Neural cell (in vitro differentiated cells): ENCODE measurements around the gene SMG9. TPM values are rescaled to one million over a fixed set of nuclear protein-coding genes. Genes with fewer than 3 reads are reported as not detected.
A peak's percentile ranks its signal among the peaks of the same experiment; 100 is the strongest.

Source experiments
- H2AFZ ChIP-seq: fragments of 200-600, 300-800 bp; sonication (generic), shearing (Covaris generic); 2 replicates; pipeline ENCODE4 v1.6.0; 2014; ENCODE audit warnings: low read depth, mild to moderate bottlenecking, antibody characterized with exemption, low read length, moderate library complexity
- H3F3A ChIP-seq: fragments of 200-600 bp; shearing (Covaris generic); 2 replicates; pipeline ENCODE4 v1.6.1; 2016; ENCODE audit warnings: mild to moderate bottlenecking, moderate library complexity, mixed read lengths, antibody characterized with exemption, low read length; ENCODE audit not compliant: insufficient read depth, poor library complexity, severe bottlenecking
- H3K27ac ChIP-seq: fragments of 200-600, 300-800 bp; sonication (generic), shearing (Covaris generic); 2 replicates; pipeline ENCODE4 v1.5.1; 2014; ENCODE audit warnings: mild to moderate bottlenecking, low read length, moderate library complexity
- H3K27me3 ChIP-seq: fragments of 300-800, 200-600 bp; sonication (generic), shearing (Covaris generic); 2 replicates; pipeline ENCODE4 v1.6.0; 2014; ENCODE audit warnings: mild to moderate bottlenecking, low read depth, low read length, moderate library complexity; ENCODE audit not compliant: insufficient read depth
- H3K36me3 ChIP-seq: fragments of 300-800, 200-600 bp; sonication (generic), shearing (Covaris generic); 2 replicates; pipeline ENCODE4 v1.5.1; 2014; ENCODE audit warnings: mild to moderate bottlenecking, antibody characterized with exemption, low read length, moderate library complexity; ENCODE audit not compliant: insufficient read depth
- H3K4me2 ChIP-seq: fragments of 300-800, 200-600 bp; sonication (generic), shearing (Covaris generic); 2 replicates; pipeline ENCODE4 v1.6.0; 2014; ENCODE audit warnings: mild to moderate bottlenecking, low read length
- H3K4me3 ChIP-seq: fragments of 300-800, 200-600 bp; sonication (generic), shearing (Covaris generic); 2 replicates; pipeline ENCODE4 v1.5.1; 2014; ENCODE audit warnings: mild to moderate bottlenecking, low read length, moderate library complexity
- H3K79me2 ChIP-seq: fragments of 200-600 bp; shearing (Covaris generic); replicated peaks from 2 replicates; pipeline ENCODE4 v1.6.0; 2014; ENCODE audit warnings: mild to moderate bottlenecking, low read length, moderate library complexity; ENCODE audit not compliant: insufficient read depth
- H3K9ac ChIP-seq: fragments of 300-800, 200-600 bp; sonication (generic), shearing (Covaris generic); 2 replicates; pipeline ENCODE4 v1.6.1; 2016; ENCODE audit warnings: mild to moderate bottlenecking, low read length, mixed read lengths
- H3K9me2 ChIP-seq: fragments of 200-600 bp; shearing (Covaris generic); 2 replicates; pipeline ENCODE4 v1.6.1; 2016; ENCODE audit warnings: mild to moderate bottlenecking, low read length, mixed read lengths; ENCODE audit not compliant: insufficient read depth
- H3K9me3 ChIP-seq: fragments of 200-600, 300-800 bp; sonication (generic), shearing (Covaris generic); 2 replicates; pipeline ENCODE4 v1.6.1; 2016; ENCODE audit warnings: mild to moderate bottlenecking, mixed run types, low read length, moderate library complexity, mixed read lengths
- H4K20me1 ChIP-seq: fragments of 200-600 bp; shearing (Covaris generic); 2 replicates; pipeline ENCODE4 v1.6.1; 2016; ENCODE audit warnings: mild to moderate bottlenecking, mixed run types; ENCODE audit not compliant: insufficient read depth
- CTCF ChIP-seq: fragments of 450-650 bp; IDR thresholded peaks from 2 replicates; pipeline ENCODE4 v1.5.1; 2014; ENCODE audit warnings: antibody characterized with exemption, mild to moderate bottlenecking, moderate library complexity; ENCODE audit not compliant: poor library complexity, severe bottlenecking
- EP300 ChIP-seq: fragments of 450-650 bp; conservative IDR thresholded peaks from 2 replicates; pipeline ENCODE4 v1.6.1; 2014; ENCODE audit warnings: antibody characterized with exemption, mild to moderate bottlenecking, moderate library complexity; ENCODE audit not compliant: poor library complexity, severe bottlenecking
- EZH2 ChIP-seq: fragments of 200-600, 300-800 bp; shearing (Covaris generic), sonication (generic); IDR thresholded peaks from 2 replicates; pipeline ENCODE4 v1.6.1; 2014; ENCODE audit warnings: antibody characterized with exemption, low read length, borderline replicate concordance, mild to moderate bottlenecking; ENCODE audit not compliant: insufficient read depth, poor library complexity, severe bottlenecking
- MXI1 ChIP-seq: fragments of 450-650 bp; conservative IDR thresholded peaks from 2 replicates; pipeline ENCODE4 v1.6.1; 2014; ENCODE audit warnings: antibody characterized with exemption, mild to moderate bottlenecking; ENCODE audit not compliant: poor library complexity, severe bottlenecking
- POLR2AphosphoS5 ChIP-seq: IDR thresholded peaks from 2 replicates; pipeline ENCODE4 v1.6.1; 2012
- RAD21 ChIP-seq: fragments of 450-650 bp; conservative IDR thresholded peaks from 2 replicates; pipeline ENCODE4 v1.6.1; 2014; ENCODE audit warnings: antibody characterized with exemption, mild to moderate bottlenecking, moderate library complexity
- REST ChIP-seq: IDR thresholded peaks from 2 replicates; pipeline ENCODE4 v1.6.1; 2012; ENCODE audit warnings: borderline replicate concordance
- SMC3 ChIP-seq: fragments of 450-650 bp; conservative IDR thresholded peaks from 2 replicates; pipeline ENCODE4 v1.6.1; 2014; ENCODE audit warnings: antibody characterized with exemption, mild to moderate bottlenecking, moderate library complexity; ENCODE audit not compliant: poor library complexity
- TAF1 ChIP-seq: IDR thresholded peaks from 2 replicates; pipeline ENCODE4 v1.6.1; 2012; ENCODE audit warnings: low read depth
- polyA plus RNA-seq: library from polyadenylated mRNA; depleted of rRNA; stranded (reverse); fragments of >200 nt; gene quantifications from 2 replicates; pipeline ENCODE4 v1.2.3, GENCODE V29; 2014

SMG9 gene
- polyA plus RNA-seq, 1 donor from 2014 or later, result 33.0 TPM

GRCh38 chr19:43773725-43774102 lies 19.0 kb upstream of the SMG9 start:
- no peaks in the 10 kb centered on the region for H3K9me3 ChIP-seq
- peaks cover 31% of the 10 kb centered on the region for H3K27me3 ChIP-seq
- H3F3A ChIP-seq, result no peaks in the 10 kb centered on the region
- no peak overlapping the region for H3K27ac ChIP-seq
- H3K9me2 ChIP-seq, result no peaks in the 10 kb centered on the region
- no peaks in the 10 kb centered on the region for H3K79me2 ChIP-seq
- no peaks in the 10 kb centered on the region for H4K20me1 ChIP-seq
- H3K36me3 ChIP-seq, result no peaks in the 10 kb centered on the region
- peak overlapping the region; percentile 66 for H3K4me3 ChIP-seq
- TF ChIP-seq EP300 (no peak), TAF1 (no peak), EZH2 (no peak), REST (no peak), SMC3 (no peak), MXI1 (no peak), RAD21 (no peak), CTCF (no peak), POLR2AphosphoS5 (no peak)
- no peak overlapping the region for H2AFZ ChIP-seq
- H3K9ac ChIP-seq, result no peak overlapping the region
- no peak overlapping the region for H3K4me2 ChIP-seq

- H3K4me3 ChIP-seq, result no peak overlapping the region
- H3K9ac ChIP-seq, result no peak overlapping the region
- H3K27me3 ChIP-seq, result peaks cover 21% of the 10 kb centered on the region
- no peak overlapping the region for H3K4me2 ChIP-seq
- no peak overlapping the region for H3K27ac ChIP-seq
- H3K36me3 ChIP-seq, result no peaks in the 10 kb centered on the region
- H3K79me2 ChIP-seq, result no peaks in the 10 kb centered on the region
- TF ChIP-seq POLR2AphosphoS5, result no peak
- no peak for TF ChIP-seq EP300
- TF ChIP-seq TAF1, result no peak
- TF ChIP-seq SMC3, result no peak
- no peak for TF ChIP-seq EZH2
- TF ChIP-seq MXI1, result no peak
- no peak for TF ChIP-seq CTCF
- TF ChIP-seq REST, result no peak
- no peak overlapping the region for H2AFZ ChIP-seq
- H4K20me1 ChIP-seq, result no peaks in the 10 kb centered on the region
- no peaks in the 10 kb centered on the region for H3K9me3 ChIP-seq
- no peaks in the 10 kb centered on the region for H3K9me2 ChIP-seq
- H3F3A ChIP-seq, result no peaks in the 10 kb centered on the region
These were observed 14.5 kb upstream of the SMG9 start for GRCh38 chr19:43769256-43769655.
